Ascending aorta (tissue), 2 donors: Measurements from ENCODE around the gene SLC8B1. TPM values are rescaled to one million over a fixed set of nuclear protein-coding genes. Genes with fewer than 3 reads are reported as not detected.

Source experiments
- DNase-seq, 2 donors: peaks; one replicate each; pipeline ENCODE4 v3.0.0-alpha.2; 2019; ENCODE audit warnings: low spot score in 2 of 2
- H3K27ac ChIP-seq, 2 donors: fragments of 200-600 bp; sonication (generic); one replicate each; pipeline ENCODE4 v1.5.1; 2016 to 2017; ENCODE audit warnings: mild to moderate bottlenecking in 1 of 2
- H3K27me3 ChIP-seq: fragments of 200-600 bp; sonication (generic); one replicate; pipeline ENCODE4 v1.5.1; 2017
- H3K36me3 ChIP-seq, 2 donors: fragments of 200-600 bp; sonication (generic); one replicate each; pipeline ENCODE4 v1.5.1; 2016
- H3K4me1 ChIP-seq, 2 donors: fragments of 200-600 bp; sonication (generic); one replicate each; pipeline ENCODE4 v1.5.1; 2016 to 2017; ENCODE audit warnings: mild to moderate bottlenecking in 1 of 2
- H3K4me3 ChIP-seq, 2 donors: fragments of 200-600 bp; sonication (generic); one replicate each; pipeline ENCODE4 v1.5.1; 2016 to 2017; ENCODE audit warnings: mild to moderate bottlenecking in 1 of 2
- H3K9me3 ChIP-seq, 2 donors: fragments of 200-600 bp; sonication (generic); one replicate each; pipeline ENCODE4 v1.5.1; 2016
- CTCF ChIP-seq, 3 experiments: fragments of 200-600 bp in 2 of 3; fragments of 450-650 bp in 1 of 3; sonication (generic) in 2 of 3; IDR thresholded peaks; one replicate each; pipeline ENCODE4 v1.5.1; 2016 to 2019; ENCODE audit warnings: antibody characterized with exemption in 3 of 3, mild to moderate bottlenecking in 1 of 3, moderate library complexity in 1 of 3
- intact Hi-C: fragments of 100-400 bp; cut with DNase I; formaldehyde crosslinking; loops from one replicate; pipeline ENCODE4 v1.15.1; 2023
- total RNA-seq: library from RNA; depleted of rRNA; stranded (reverse); fragments of >200 nt; gene quantifications from one replicate; pipeline ENCODE4 v1.1.0, GENCODE V29; 2016

The SLC8B1 gene
- total RNA-seq, 1 donor from 2014 or later = 114 TPM

- no peaks in the 10 kb centered on the region for H3K4me1 ChIP-seq
- H3K4me3 ChIP-seq = no peak overlapping the region
- intact Hi-C loops = loop anchor here (5.0 kb wide), 1 partner anchor 117 kb away; no protein-coding TSS in a partner anchor
- H3K27me3 ChIP-seq = no peaks in the 10 kb centered on the region
- peaks cover 69 to 94% of the 10 kb centered on the region in 2 donors for H3K36me3 ChIP-seq
- DNase-seq = no peak
- H3K27ac ChIP-seq = no peak overlapping the region
- no peaks in the 10 kb centered on the region for H3K9me3 ChIP-seq
- no peak for TF ChIP-seq CTCF (IDR thresholded peaks at IDR 0.05)
Observed at GRCh38 chr12:113310489-113310888, 24.4 kb downstream of the SLC8B1 start.

- intact Hi-C loops = no loop called here
- Histone ChIP-seq H3K4me1 (no peaks in the 10 kb centered on the region), H3K36me3 (peaks cover 68 to 96% of the 10 kb centered on the region in 2 donors), H3K9me3 (no peaks in the 10 kb centered on the region), H3K4me3 (no peak overlapping the region), H3K27ac (no peak overlapping the region), H3K27me3 (no peaks in the 10 kb centered on the region)
- no peak for DNase-seq
- TF ChIP-seq CTCF (IDR thresholded peaks at IDR 0.05) = no peak
Observed at GRCh38 chr12:113306382-113306781, 28.5 kb downstream of the SLC8B1 start.

GRCh38 chr12:113305281-113305856 lies 29.5 kb downstream of the SLC8B1 start:
- DNase-seq = no peak
- intact Hi-C loops = no loop called here
- Histone ChIP-seq H3K4me1 (no peaks in the 10 kb centered on the region), H3K9me3 (no peaks in the 10 kb centered on the region), H3K36me3 (peaks cover 65 to 86% of the 10 kb centered on the region in 2 donors), H3K27ac (no peak overlapping the region), H3K4me3 (no peak overlapping the region), H3K27me3 (no peaks in the 10 kb centered on the region)
- TF ChIP-seq CTCF (IDR thresholded peaks at IDR 0.05) = no peak

GRCh38 chr12:113302886-113303640 lies 31.8 kb downstream of the SLC8B1 start:
- Histone ChIP-seq H3K4me3 (no peak overlapping the region), H3K4me1 (peaks cover 12 to 20% of the 10 kb centered on the region in 2 donors), H3K27me3 (no peaks in the 10 kb centered on the region), H3K27ac (no peak overlapping the region), H3K36me3 (peaks cover 44 to 63% of the 10 kb centered on the region in 2 donors), H3K9me3 (no peaks in the 10 kb centered on the region)
- TF ChIP-seq CTCF (IDR thresholded peaks at IDR 0.05) = no peak
- no peak for DNase-seq
- intact Hi-C loops = no loop called here

GRCh38 chr12:113302466-113302865 lies 32.4 kb downstream of the SLC8B1 start:
- TF ChIP-seq CTCF (IDR thresholded peaks at IDR 0.05) = no peak
- Histone ChIP-seq H3K36me3 (peaks cover 38 to 60% of the 10 kb centered on the region in 2 donors), H3K27ac (no peak overlapping the region), H3K27me3 (no peaks in the 10 kb centered on the region), H3K4me1 (peaks cover 14 to 26% of the 10 kb centered on the region in 2 donors), H3K4me3 (no peak overlapping the region), H3K9me3 (no peaks in the 10 kb centered on the region)
- no peak for DNase-seq
- intact Hi-C loops = no loop called here
